Ectodermal cell (in vitro differentiated cells): Measurements from ENCODE around the gene MFSD6L. TPM values are rescaled to one million over a fixed set of nuclear protein-coding genes. Genes with fewer than 3 reads are reported as not detected.

Source experiments
- H3K27ac ChIP-seq: 2 replicates; pipeline ENCODE4 v1.7.0; 2013; ENCODE audit warnings: mild to moderate bottlenecking, low read depth, low read length; ENCODE audit not compliant: insufficient read depth, poor library complexity, severe bottlenecking
- H3K27me3 ChIP-seq: 2 replicates; pipeline ENCODE4 v1.7.0; 2013; ENCODE audit warnings: mild to moderate bottlenecking, low read length; ENCODE audit not compliant: insufficient read depth, control insufficient read depth, poor library complexity, severe bottlenecking
- H3K36me3 ChIP-seq: one replicate; pipeline ENCODE4 v1.7.0; 2013; ENCODE audit warnings: low read length; ENCODE audit not compliant: control insufficient read depth, insufficient read depth
- H3K4me1 ChIP-seq: one replicate; pipeline ENCODE4 v1.7.0; 2013; ENCODE audit warnings: low read length; ENCODE audit not compliant: control insufficient read depth, insufficient read depth
- H3K4me3 ChIP-seq: 2 replicates; pipeline ENCODE4 v1.7.0; 2013; ENCODE audit warnings: low read depth, low read length, control low read depth; ENCODE audit not compliant: insufficient read depth
- H3K9me3 ChIP-seq: 2 replicates; pipeline ENCODE4 v1.7.0; 2013; ENCODE audit warnings: mild to moderate bottlenecking, low read length, moderate library complexity; ENCODE audit not compliant: control insufficient read depth
- WGBS, 2 experiments: methylation state at CpG; one replicate each; pipeline ENCODE4 v1.1.7; 2013; ENCODE audit warnings: missing lambda C conversion rate in 2 of 2; 5-methylcytosine and 5-hydroxymethylcytosine counted together
- polyA plus RNA-seq, 4 experiments: library from polyadenylated mRNA; stranded (reverse); fragments of 50-300 nt; gene quantifications; one replicate each; pipeline ENCODE4 v1.2.3, GENCODE V29; 2013

The MFSD6L gene
- polyA plus RNA-seq (2013, experiment 1 of 4), result not detected
- not detected for polyA plus RNA-seq (2013, experiment 2 of 4)
- polyA plus RNA-seq (2013, experiment 3 of 4), result not detected
- not detected for polyA plus RNA-seq (2013, experiment 4 of 4)

- 15 to 17% methylated on average over 62 of the region's 62 CpGs for WGBS, 2 experiments
- no peaks in the 10 kb centered on the region for H3K9me3 ChIP-seq
- H3K4me1 ChIP-seq, result no peaks in the 10 kb centered on the region
- H3K27ac ChIP-seq, result no peak within 1 kb of the TSS
- peaks cover 19% of the 10 kb centered on the region for H3K27me3 ChIP-seq
- peak within 1 kb of the TSS; percentile 23 for H3K4me3 ChIP-seq
- no peaks in the 10 kb centered on the region for H3K36me3 ChIP-seq
Measured at GRCh38 chr17:8798846-8799569, at the start of gene MFSD6L. TSS of gene MFSD6L (minus strand) at chr17:8799365. CDS start at chr17:8799120, 245 bp downstream.

- Histone ChIP-seq H3K27ac (no peak overlapping the region), H3K9me3 (no peaks in the 10 kb centered on the region), H3K36me3 (no peaks in the 10 kb centered on the region), H3K4me1 (no peaks in the 10 kb centered on the region), H3K27me3 (no peaks in the 10 kb centered on the region), H3K4me3 (no peak overlapping the region)
- 89 to 97% methylated on average over 2 of the region's 2 CpGs for WGBS, 2 experiments
Measured at GRCh38 chr17:8847891-8848290, 48.7 kb upstream of the MFSD6L start.

GRCh38 chr17:8846768-8847211, 47.6 kb upstream of the MFSD6L start:
- Histone ChIP-seq H3K27ac (no peak overlapping the region), H3K9me3 (no peaks in the 10 kb centered on the region), H3K4me1 (no peaks in the 10 kb centered on the region), H3K36me3 (no peaks in the 10 kb centered on the region), H3K27me3 (no peaks in the 10 kb centered on the region), H3K4me3 (no peak overlapping the region)

- H3K4me1 ChIP-seq, result no peaks in the 10 kb centered on the region
- H3K36me3 ChIP-seq, result no peaks in the 10 kb centered on the region
- WGBS, 2 experiments, result 90 to 97% methylated on average over 6 to 9 of the region's 9 CpGs
- H3K27ac ChIP-seq, result no peak overlapping the region
- no peaks in the 10 kb centered on the region for H3K27me3 ChIP-seq
- H3K9me3 ChIP-seq, result no peaks in the 10 kb centered on the region
- H3K4me3 ChIP-seq, result no peak overlapping the region
Measured at GRCh38 chr17:8844229-8845218, 45.4 kb upstream of the MFSD6L start.

GRCh38 chr17:8843344-8843743, 44.2 kb upstream of the MFSD6L start:
- 86 to 88% methylated on average over 2 of the region's 2 CpGs for WGBS, 2 experiments
- no peak overlapping the region for H3K27ac ChIP-seq
- no peaks in the 10 kb centered on the region for H3K9me3 ChIP-seq
- H3K4me1 ChIP-seq, result no peaks in the 10 kb centered on the region
- no peaks in the 10 kb centered on the region for H3K27me3 ChIP-seq
- H3K4me3 ChIP-seq, result no peak overlapping the region
- H3K36me3 ChIP-seq, result no peaks in the 10 kb centered on the region

- H3K36me3 ChIP-seq, result no peaks in the 10 kb centered on the region
- H3K4me1 ChIP-seq, result no peaks in the 10 kb centered on the region
- WGBS, 2 experiments, result 83 to 89% methylated on average over 4 of the region's 4 CpGs
- H3K4me3 ChIP-seq, result no peak overlapping the region
- no peak overlapping the region for H3K27ac ChIP-seq
- H3K9me3 ChIP-seq, result no peaks in the 10 kb centered on the region
- H3K27me3 ChIP-seq, result no peaks in the 10 kb centered on the region
Measured at GRCh38 chr17:8841844-8842243, 42.7 kb upstream of the MFSD6L start.

GRCh38 chr17:8839410-8839935, 40.3 kb upstream of the MFSD6L start:
- WGBS, 2 experiments, result 78% methylated on average over 11 of the region's 11 CpGs
- Histone ChIP-seq H3K36me3 (no peaks in the 10 kb centered on the region), H3K4me1 (no peaks in the 10 kb centered on the region), H3K9me3 (no peaks in the 10 kb centered on the region), H3K4me3 (no peak overlapping the region), H3K27ac (no peak overlapping the region), H3K27me3 (no peaks in the 10 kb centered on the region)

GRCh38 chr17:8838551-8839095, 39.5 kb upstream of the MFSD6L start:
- H3K27ac ChIP-seq, result no peak overlapping the region
- H3K36me3 ChIP-seq, result no peaks in the 10 kb centered on the region
- no peaks in the 10 kb centered on the region for H3K4me1 ChIP-seq
- H3K4me3 ChIP-seq, result no peak overlapping the region
- 94 to 95% methylated on average over 12 of the region's 12 CpGs for WGBS, 2 experiments
- no peaks in the 10 kb centered on the region for H3K9me3 ChIP-seq
- H3K27me3 ChIP-seq, result no peaks in the 10 kb centered on the region

GRCh38 chr17:8837563-8838075, 38.5 kb upstream of the MFSD6L start:
- H3K27me3 ChIP-seq, result no peaks in the 10 kb centered on the region
- no peaks in the 10 kb centered on the region for H3K4me1 ChIP-seq
- no peaks in the 10 kb centered on the region for H3K9me3 ChIP-seq
- 67 to 73% methylated on average over 8 of the region's 8 CpGs for WGBS, 2 experiments
- no peaks in the 10 kb centered on the region for H3K36me3 ChIP-seq
- no peak overlapping the region for H3K27ac ChIP-seq
- no peak overlapping the region for H3K4me3 ChIP-seq
